KMS-11 (cell line): Measurements from ENCODE around the gene DOC2B.
"Not testable (repeated sequence)": the region's sequence is repeated elsewhere in the genome, so short reads cannot be mapped to it uniquely, and the experiment has no call there.

ENCODE experiments used
- H2AFZ ChIP-seq: fragments of 200-600 bp; sonication (generic); 2 replicates; pipeline ENCODE4 v1.6.1; 2016; ENCODE audit warnings: antibody characterized with exemption, mixed run types, low read depth
- H3K27ac ChIP-seq: fragments of 200-600 bp; sonication (generic); 2 replicates; pipeline ENCODE4 v1.6.1; 2016; ENCODE audit warnings: mild to moderate bottlenecking, mixed run types
- H3K27me3 ChIP-seq: fragments of 200-600 bp; sonication (generic); 2 replicates; pipeline ENCODE4 v1.6.1; 2017; ENCODE audit warnings: mild to moderate bottlenecking, low read depth, mixed run types, moderate library complexity; ENCODE audit not compliant: insufficient read depth
- H3K36me3 ChIP-seq: fragments of 200-600 bp; sonication (generic); 2 replicates; pipeline ENCODE4 v1.6.1; 2017; ENCODE audit warnings: mild to moderate bottlenecking, mixed run types; ENCODE audit not compliant: insufficient read depth
- H3K4me1 ChIP-seq: fragments of 200-600 bp; sonication (generic); 2 replicates; pipeline ENCODE4 v1.6.1; 2016; ENCODE audit warnings: mild to moderate bottlenecking, low read depth, mixed run types; ENCODE audit not compliant: poor library complexity, severe bottlenecking
- H3K4me2 ChIP-seq: fragments of 200-600 bp; sonication (generic); 2 replicates; pipeline ENCODE4 v1.7.0; 2016; ENCODE audit warnings: mild to moderate bottlenecking, mixed run types
- H3K4me3 ChIP-seq: fragments of 200-600 bp; sonication (generic); IDR thresholded peaks from 2 replicates; pipeline ENCODE4 v1.6.1; 2017; ENCODE audit warnings: low read depth, low read length, mixed read lengths; ENCODE audit not compliant: insufficient read depth
- H3K79me2 ChIP-seq: fragments of 200-600 bp; sonication (generic); 2 replicates; pipeline ENCODE4 v1.6.1; 2016; ENCODE audit warnings: low read depth, mixed run types; ENCODE audit not compliant: insufficient read depth
- H3K9ac ChIP-seq: fragments of 200-600 bp; sonication (generic); 2 replicates; pipeline ENCODE4 v1.6.1; 2016; ENCODE audit warnings: mild to moderate bottlenecking, mixed run types
- H4K20me1 ChIP-seq: fragments of 200-600 bp; sonication (generic); 2 replicates; pipeline ENCODE4 v1.6.1; 2016; ENCODE audit warnings: mild to moderate bottlenecking, mixed run types; ENCODE audit not compliant: insufficient read depth
- CTCF ChIP-seq: fragments of 200-600 bp; sonication (generic); conservative IDR thresholded peaks from 2 replicates; pipeline ENCODE4 v1.6.1; 2017; ENCODE audit warnings: low read depth, mild to moderate bottlenecking, antibody characterized with exemption, low read length, moderate library complexity, mixed read lengths

Gene DOC2B

GRCh38 chr17:171871-172270 is 9.6 kb downstream of the DOC2B start:
- Histone ChIP-seq H3K4me1 (no peaks in the 10 kb centered on the region), H2AFZ (no peak overlapping the region), H3K27me3 (no peaks in the 10 kb centered on the region; the same call in 1 of the 2 replicates), H3K4me2 (no peak overlapping the region), H3K36me3 (no peaks in the 10 kb centered on the region), H3K27ac (no peak overlapping the region), H3K4me3 (no peak overlapping the region), H3K9ac (no peak overlapping the region), H3K79me2 (no peaks in the 10 kb centered on the region), H4K20me1 (no peaks in the 10 kb centered on the region)
- TF ChIP-seq CTCF: no peak

- H3K4me2 ChIP-seq: no peak overlapping the region
- H3K9ac ChIP-seq: no peak overlapping the region
- no peaks in the 10 kb centered on the region; the same call in 1 of the 2 replicates for H3K27me3 ChIP-seq
- TF ChIP-seq CTCF: no peak
- no peaks in the 10 kb centered on the region for H4K20me1 ChIP-seq
- H3K27ac ChIP-seq: no peak overlapping the region
- no peaks in the 10 kb centered on the region for H3K4me1 ChIP-seq
- no peak overlapping the region for H3K4me3 ChIP-seq
- no peak overlapping the region for H2AFZ ChIP-seq
- no peaks in the 10 kb centered on the region for H3K36me3 ChIP-seq
- no peaks in the 10 kb centered on the region for H3K79me2 ChIP-seq
Observed at GRCh38 chr17:170130-170670, 11.2 kb downstream of the DOC2B start.

- not testable (repeated sequence) for H2AFZ ChIP-seq, H3K4me1 ChIP-seq, H3K27ac ChIP-seq, H3K9ac ChIP-seq, H3K79me2 ChIP-seq, H3K4me2 ChIP-seq, H3K27me3 ChIP-seq, H3K4me3 ChIP-seq, H3K36me3 ChIP-seq, H4K20me1 ChIP-seq
Observed at GRCh38 chr17:168614-169013, 12.8 kb downstream of the DOC2B start.

- Histone ChIP-seq H3K27me3 (peaks cover 9% of the 10 kb centered on the region; the same call in 1 of the 2 replicates), H3K36me3 (no peaks in the 10 kb centered on the region), H2AFZ (no peak overlapping the region), H4K20me1 (no peaks in the 10 kb centered on the region), H3K4me3 (no peak overlapping the region), H3K4me2 (no peak overlapping the region), H3K4me1 (no peaks in the 10 kb centered on the region), H3K27ac (no peak overlapping the region), H3K9ac (no peak overlapping the region), H3K79me2 (no peaks in the 10 kb centered on the region)
- TF ChIP-seq CTCF: no peak
Observed at GRCh38 chr17:165939-166338, 15.5 kb downstream of the DOC2B start.

- H3K4me1 ChIP-seq: no peaks in the 10 kb centered on the region
- no peaks in the 10 kb centered on the region for H4K20me1 ChIP-seq
- no peak overlapping the region for H3K4me2 ChIP-seq
- no peak for TF ChIP-seq CTCF
- no peak overlapping the region for H2AFZ ChIP-seq
- no peak overlapping the region for H3K27ac ChIP-seq
- no peak overlapping the region for H3K4me3 ChIP-seq
- no peaks in the 10 kb centered on the region for H3K79me2 ChIP-seq
- peaks cover 9% of the 10 kb centered on the region; the same call in 1 of the 2 replicates for H3K27me3 ChIP-seq
- no peaks in the 10 kb centered on the region for H3K36me3 ChIP-seq
- H3K9ac ChIP-seq: no peak overlapping the region
Observed at GRCh38 chr17:164303-165235, 16.9 kb downstream of the DOC2B start.
